GM18951 (cell line): ENCODE results near the gene FZD2.
"Not testable (repeated sequence)": the region's sequence is repeated elsewhere in the genome, so short reads cannot be mapped to it uniquely, and the experiment has no call there.

Experiments
- POLR2A ChIP-seq: IDR thresholded peaks from 4 replicates; pipeline ENCODE4 v1.6.1; 2011; ENCODE audit warnings: mild to moderate bottlenecking; ENCODE audit not compliant: insufficient read length, insufficient read depth; ENCODE audit errors: extremely low read depth
- in situ Hi-C: fragments of 300-500 bp; cut with MboI; formaldehyde crosslinking; loops from one replicate; pipeline ENCODE4 v1.12.0; 2022; ENCODE audit warnings: low sequenced_read_pairs, mixed read lengths, inconsistent platforms; ENCODE audit not compliant: unreplicated experiment

The FZD2 gene

DNA sequence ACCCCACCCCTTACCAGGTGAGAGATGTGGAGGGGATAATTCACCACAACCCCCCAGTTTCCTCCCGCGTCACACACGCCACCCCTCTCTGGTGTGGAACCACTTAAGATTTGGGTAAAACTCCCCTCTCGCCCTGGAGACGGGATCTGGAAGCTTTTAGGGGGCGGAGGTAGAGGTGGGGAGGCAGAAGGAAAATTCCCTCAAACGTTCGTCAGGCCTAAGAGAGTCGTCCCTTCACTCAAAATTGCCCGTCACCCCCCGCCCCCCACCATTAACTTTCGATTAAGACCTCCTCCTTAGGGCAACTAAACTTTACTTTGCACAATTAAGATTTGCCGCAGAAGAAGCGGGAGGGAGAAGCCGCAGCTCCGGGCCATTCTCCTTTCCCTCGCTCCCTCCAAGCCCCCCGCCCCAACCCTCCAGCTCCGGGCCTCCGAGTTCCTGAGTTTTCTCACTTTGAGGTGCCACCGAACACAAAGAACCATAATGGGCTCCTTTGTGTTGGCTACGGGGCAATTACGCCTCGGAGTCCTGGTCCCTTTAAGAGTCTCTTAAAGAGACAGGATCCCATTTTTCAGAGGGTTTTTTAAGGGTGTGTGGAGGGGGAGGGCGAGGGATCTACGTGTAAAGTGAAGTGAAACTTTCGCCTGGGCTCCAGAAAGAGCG lies 985 bp upstream of the FZD2 start:
- in situ Hi-C loops = no loop called here
- TF ChIP-seq POLR2A = no peak

DNA sequence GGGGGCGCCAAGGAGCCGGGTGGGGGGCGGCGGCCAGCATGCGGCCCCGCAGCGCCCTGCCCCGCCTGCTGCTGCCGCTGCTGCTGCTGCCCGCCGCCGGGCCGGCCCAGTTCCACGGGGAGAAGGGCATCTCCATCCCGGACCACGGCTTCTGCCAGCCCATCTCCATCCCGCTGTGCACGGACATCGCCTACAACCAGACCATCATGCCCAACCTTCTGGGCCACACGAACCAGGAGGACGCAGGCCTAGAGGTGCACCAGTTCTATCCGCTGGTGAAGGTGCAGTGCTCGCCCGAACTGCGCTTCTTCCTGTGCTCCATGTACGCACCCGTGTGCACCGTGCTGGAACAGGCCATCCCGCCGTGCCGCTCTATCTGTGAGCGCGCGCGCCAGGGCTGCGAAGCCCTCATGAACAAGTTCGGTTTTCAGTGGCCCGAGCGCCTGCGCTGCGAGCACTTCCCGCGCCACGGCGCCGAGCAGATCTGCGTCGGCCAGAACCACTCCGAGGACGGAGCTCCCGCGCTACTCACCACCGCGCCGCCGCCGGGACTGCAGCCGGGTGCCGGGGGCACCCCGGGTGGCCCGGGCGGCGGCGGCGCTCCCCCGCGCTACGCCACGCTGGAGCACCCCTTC lies 484 bp downstream of the FZD2 start:
- TF ChIP-seq POLR2A = no peak
- in situ Hi-C loops = no loop called here

DNA sequence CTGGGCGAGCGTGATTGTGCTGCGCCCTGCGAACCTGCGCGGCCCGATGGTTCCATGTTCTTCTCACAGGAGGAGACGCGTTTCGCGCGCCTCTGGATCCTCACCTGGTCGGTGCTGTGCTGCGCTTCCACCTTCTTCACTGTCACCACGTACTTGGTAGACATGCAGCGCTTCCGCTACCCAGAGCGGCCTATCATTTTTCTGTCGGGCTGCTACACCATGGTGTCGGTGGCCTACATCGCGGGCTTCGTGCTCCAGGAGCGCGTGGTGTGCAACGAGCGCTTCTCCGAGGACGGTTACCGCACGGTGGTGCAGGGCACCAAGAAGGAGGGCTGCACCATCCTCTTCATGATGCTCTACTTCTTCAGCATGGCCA lies 1.0 kb downstream of the FZD2 start:
- TF ChIP-seq POLR2A = no peak
- in situ Hi-C loops = no loop called here

DNA sequence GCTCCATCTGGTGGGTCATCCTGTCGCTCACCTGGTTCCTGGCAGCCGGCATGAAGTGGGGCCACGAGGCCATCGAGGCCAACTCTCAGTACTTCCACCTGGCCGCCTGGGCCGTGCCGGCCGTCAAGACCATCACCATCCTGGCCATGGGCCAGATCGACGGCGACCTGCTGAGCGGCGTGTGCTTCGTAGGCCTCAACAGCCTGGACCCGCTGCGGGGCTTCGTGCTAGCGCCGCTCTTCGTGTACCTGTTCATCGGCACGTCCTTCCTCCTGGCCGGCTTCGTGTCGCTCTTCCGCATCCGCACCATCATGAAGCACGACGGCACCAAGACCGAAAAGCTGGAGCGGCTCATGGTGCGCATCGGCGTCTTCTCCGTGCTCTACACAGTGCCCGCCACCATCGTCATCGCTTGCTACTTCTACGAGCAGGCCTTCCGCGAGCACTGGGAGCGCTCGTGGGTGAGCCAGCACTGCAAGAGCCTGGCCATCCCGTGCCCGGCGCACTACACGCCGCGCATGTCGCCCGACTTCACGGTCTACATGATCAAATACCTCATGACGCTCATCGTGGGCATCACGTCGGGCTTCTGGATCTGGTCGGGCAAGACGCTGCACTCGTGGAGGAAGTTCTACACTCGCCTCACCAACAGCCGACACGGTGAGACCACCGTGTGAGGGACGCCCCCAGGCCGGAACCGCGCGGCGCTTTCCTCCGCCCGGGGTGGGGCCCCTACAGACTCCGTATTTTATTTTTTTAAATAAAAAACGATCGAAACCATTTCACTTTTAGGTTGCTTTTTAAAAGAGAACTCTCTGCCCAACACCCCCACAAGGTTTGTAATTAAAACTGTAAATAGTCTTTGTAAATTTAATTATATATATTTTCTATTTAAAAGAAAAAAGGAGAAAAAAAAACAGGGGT lies 1.7 kb downstream of the FZD2 start:
- in situ Hi-C loops = no loop called here
- TF ChIP-seq POLR2A = no peak

DNA sequence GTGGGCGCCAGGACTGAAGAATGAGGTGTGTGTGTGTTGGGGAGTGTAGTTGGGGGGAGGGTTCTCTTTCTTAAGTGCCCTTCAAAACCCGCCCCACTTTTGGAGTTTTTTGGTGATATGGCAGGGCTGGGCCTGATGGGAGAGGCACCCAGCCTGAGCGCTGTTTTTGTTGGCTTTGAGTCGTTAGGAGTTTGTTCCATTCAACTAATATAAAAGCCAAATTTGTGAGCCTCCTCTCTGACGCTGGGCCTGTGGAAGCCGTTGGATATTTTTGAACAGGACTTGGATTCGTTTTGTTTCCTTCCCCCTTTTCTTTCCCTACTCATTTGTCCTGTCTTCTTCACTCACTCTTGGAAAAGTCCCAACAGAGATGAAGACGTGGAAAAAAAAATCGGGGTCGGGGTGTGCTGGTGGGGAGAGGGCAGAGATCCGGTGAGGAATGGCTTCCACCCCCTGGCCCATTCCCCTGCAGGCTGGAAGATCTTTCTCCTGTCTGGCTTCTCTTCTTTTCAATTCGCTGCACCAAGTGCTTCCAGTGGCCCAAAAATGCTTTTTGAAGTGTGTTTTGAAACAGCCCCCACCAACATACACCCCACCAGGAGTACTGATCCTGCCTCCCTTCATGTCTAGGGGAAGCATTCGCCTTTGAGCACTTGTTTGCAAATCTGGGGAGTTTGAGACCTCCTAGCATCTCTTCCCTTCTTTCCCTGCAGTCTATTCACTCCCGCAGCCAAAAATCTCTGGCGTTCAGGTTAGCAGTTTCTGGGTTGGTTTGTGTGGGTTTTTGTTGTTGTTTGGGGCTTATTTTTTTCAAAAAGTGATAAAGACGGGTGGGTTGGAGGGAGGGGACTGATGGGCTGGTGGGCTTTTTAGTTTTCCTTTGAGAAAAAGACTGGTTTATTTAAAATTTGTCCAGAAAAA lies 2.6 kb downstream of the FZD2 start:
- TF ChIP-seq POLR2A = no peak
- in situ Hi-C loops = no loop called here

DNA sequence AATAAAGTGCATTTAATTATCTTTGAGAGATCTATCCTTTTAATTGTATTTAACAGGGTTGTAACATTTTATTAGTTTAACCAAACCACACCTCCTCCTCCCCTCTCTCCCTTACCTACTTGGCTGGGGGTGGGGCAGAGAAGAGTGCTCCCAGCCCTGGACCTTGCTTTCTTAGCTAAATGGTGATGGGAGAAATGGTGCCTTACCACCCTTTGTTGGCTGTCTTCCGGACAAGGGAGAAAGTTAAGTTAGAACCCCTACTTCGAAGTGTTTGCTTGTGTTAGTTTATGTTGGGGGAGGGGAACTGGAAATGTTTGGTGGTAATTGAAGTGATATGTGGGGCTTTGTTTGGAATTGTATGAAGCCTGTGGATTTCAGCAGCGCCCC lies 3.9 kb downstream of the FZD2 start:
- TF ChIP-seq POLR2A = no peak
- in situ Hi-C loops = no loop called here

DNA sequence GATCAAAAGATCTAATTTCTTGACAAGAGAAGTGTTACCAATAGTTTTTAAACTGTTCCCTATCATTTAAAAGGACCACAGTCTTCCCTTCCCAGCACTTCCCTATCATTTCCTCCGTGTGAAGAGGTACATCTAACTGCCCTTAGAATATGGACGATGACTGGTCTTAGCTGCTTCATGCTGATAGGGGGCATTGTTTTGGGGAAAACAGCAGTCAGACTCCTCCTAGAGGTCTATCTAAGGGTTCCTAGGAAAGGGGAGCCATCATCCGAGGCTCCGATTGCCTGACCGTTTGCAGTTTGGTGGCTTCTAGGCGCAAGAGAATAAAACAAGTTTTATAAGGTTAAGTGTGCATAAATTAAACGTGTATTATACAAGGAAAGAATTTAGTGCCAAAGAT lies 7.1 kb downstream of the FZD2 start:
- in situ Hi-C loops = no loop called here
- no peak for TF ChIP-seq POLR2A

DNA sequence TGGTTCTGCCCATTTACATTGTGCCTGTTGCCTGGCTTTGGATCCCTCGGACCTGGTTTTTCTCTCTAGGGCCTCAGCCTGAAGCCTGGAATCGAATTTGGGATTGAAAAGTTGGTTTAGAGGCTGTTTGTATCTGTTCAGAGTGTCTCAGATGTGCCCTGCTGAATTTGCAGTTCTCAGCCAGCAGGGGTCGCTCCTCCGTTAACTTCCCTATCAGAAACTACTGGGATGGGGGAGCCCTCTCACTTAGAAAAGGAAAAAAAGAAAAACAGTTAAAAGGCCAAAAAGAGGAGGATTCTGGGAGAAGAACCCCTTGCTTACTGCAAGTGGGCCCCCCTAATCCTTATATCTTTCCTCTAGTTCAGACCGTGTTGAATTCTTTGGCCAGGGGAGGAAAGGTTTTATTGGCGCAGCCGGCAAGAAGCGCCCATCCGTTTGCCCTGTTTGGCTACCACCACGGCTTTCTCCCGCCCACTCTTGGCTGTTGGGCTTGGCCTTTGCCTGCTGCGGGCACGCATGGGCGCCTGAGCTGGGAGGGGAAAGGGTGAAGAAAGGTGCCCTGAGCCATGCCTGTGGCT lies 8.7 kb downstream of the FZD2 start:
- no peak for TF ChIP-seq POLR2A
- in situ Hi-C loops = no loop called here

DNA sequence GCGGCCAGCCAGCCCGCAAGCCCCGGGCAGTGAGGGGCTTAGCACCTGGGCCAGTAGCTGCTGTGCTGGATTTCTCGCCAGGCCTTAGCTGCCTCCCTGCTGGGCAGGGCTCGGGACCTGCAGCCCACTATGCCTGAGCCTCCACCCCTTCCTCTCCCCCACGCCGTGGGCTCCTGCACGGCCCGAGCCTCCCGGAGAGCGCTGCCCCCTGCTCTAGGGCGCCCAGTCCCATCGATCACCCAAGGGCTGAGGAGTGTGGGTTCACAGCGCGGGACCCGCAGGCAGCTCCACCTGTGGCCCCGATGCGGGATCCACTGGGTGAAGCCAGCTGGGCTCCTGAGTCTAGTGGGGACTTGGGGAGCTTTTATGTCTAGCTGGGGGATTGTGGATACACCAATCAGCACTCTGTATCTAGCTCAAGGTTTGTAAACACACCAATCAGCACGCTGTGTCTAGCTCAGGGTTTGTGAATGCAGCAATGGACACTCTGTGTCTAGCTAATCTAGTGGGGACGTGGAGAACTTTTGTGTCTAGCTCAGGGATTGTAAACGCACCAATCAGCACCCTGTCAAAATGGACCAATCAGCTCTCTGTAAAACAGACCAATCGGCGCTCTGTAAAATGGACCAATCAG lies 11.1 kb downstream of the FZD2 start:
- in situ Hi-C loops = not testable (repeated sequence)

DNA sequence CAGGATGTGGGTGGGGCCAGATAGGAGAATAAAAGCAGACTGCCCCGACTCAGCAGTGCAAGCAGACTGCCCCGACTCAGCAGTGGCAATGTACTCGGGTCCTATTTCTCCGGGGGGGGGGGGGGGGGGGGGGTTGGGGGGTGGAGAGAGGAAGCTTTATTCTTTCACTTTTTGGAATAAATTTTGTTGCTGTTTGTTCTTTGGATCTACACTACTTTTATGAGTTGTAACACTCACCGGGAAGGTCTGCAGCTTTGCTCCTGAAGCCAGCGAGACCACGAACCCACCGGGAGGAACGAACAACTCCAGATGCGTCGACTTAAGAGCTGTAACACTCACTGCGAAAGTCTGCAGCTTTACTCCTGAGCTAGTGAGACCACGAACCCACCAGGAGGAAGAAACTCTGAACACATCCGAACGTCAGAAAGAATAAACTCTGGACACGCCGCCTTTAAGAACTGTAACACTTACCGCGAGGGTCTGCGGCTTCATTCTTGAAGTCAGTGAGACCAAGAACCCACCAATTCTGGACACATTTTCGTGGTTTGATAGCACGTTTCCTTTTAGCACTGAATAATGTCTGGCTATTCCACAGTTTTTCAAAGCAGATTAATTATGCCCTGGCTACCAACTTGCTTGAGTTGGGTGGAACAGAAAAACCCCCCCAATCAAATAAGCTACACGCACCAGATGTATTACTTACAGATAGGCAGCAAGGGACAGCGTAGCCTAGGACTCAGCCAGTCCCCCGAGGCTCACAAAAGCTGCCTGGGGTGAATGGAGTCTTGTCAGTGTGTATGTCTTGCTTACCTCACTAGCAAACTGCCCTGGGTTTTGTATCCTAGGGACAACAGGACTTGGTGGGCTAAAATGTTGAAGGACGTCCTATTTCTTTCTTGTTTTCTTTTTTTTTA lies 11.9 kb downstream of the FZD2 start:
- no peak for TF ChIP-seq POLR2A

DNA sequence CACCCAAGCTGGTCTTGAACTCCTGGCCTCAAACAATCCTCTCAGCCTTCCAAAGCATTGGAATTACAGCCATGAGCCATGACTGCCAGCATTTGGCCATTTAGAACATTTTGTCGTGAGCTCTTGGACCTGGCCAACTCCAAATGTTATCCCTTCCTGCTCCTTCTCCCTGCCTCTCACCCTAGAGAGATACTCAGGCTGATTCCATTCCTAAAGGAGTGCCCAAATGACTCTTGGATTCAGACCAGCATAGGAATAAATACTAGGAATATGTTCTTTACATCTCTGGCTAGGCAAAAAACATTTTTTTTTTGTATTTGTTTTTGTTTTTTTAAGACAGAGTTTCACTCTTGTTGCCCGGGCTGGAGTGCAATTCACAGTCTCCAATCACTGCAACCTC lies 15.5 kb downstream of the FZD2 start:
- no peak for TF ChIP-seq POLR2A

More for the DNA sequence above, 11.9 kb downstream of the FZD2 start:
- in situ Hi-C loops = no loop called here

More for the DNA sequence above, 15.5 kb downstream of the FZD2 start:
- in situ Hi-C loops = no loop called here
